ENCODE data around the gene PNP.

GRCh38 chr14:20440465-20440864, 28.7 kb upstream of the PNP start:
- TF ChIP-seq POLR2AphosphoS5 (IDR thresholded peaks at IDR 0.05; ENCODE audit: low read depth, low read length) = no peak
- no peak for TF ChIP-seq REST (IDR thresholded peaks at IDR 0.05; ENCODE audit: insufficient read depth in 1 of 2, low read depth in 2 of 2, low read length in 2 of 2)
